Testis (tissue), 2 donors: Measurements from ENCODE around the gene SCMH1.

Experiments used
- CTCF ChIP-seq, 3 experiments: fragments of 450-650 bp in 2 of 3; fragments of 200-600 bp in 1 of 3; sonication (generic) in 1 of 3; IDR thresholded peaks; one replicate each; pipeline ENCODE4 v1.5.1; 2016 to 2019; ENCODE audit warnings: antibody characterized with exemption in 3 of 3, mild to moderate bottlenecking in 2 of 3, moderate library complexity in 1 of 3
- POLR2A ChIP-seq: fragments of 450-650 bp; IDR thresholded peaks from one replicate; pipeline ENCODE4 v1.6.1; 2017; ENCODE audit warnings: antibody characterized with exemption, mild to moderate bottlenecking, moderate library complexity

GRCh38 chr1:41046347-41046775, 195.7 kb downstream of the SCMH1 start:
- TF ChIP-seq CTCF (IDR thresholded peaks at IDR 0.05) (no peak), POLR2A (no peak)
